GM23338 (cell line): Measurements from ENCODE around the gene RPL31.

Experiments used
- CTCF ChIP-seq, 2 experiments: fragments of 200-600 bp in 1 of 2; sonication (generic) in 1 of 2; conservative IDR thresholded peaks; 2 replicates each; pipeline versions ENCODE4 v1.5.1 to v1.6.1; 2016 to 2017; ENCODE audit warnings: antibody characterized with exemption in 2 of 2, low read depth in 2 of 2, mild to moderate bottlenecking in 2 of 2, moderate library complexity in 1 of 2
- ETS1 ChIP-seq: IDR thresholded peaks from 2 replicates; pipeline ENCODE4 v1.6.1; 2016; ENCODE audit warnings: antibody characterized with exemption
- EZH2 ChIP-seq: fragments of 200-600 bp; sonication (generic); IDR thresholded peaks from one replicate; pipeline ENCODE4 v1.8.0; 2017; ENCODE audit warnings: antibody characterized with exemption, mild to moderate bottlenecking, low read depth; ENCODE audit not compliant: unreplicated experiment
- EZH2phosphoT487 ChIP-seq: fragments of 200-600 bp; sonication (generic); IDR thresholded peaks from one replicate; pipeline ENCODE4 v1.8.1; 2018; ENCODE audit warnings: antibody characterized with exemption; ENCODE audit not compliant: unreplicated experiment
- JUNB ChIP-seq: IDR thresholded peaks from one replicate; pipeline ENCODE4 v1.6.1; 2016; ENCODE audit warnings: antibody characterized with exemption; ENCODE audit not compliant: unreplicated experiment
- NANOG ChIP-seq: IDR thresholded peaks from 2 replicates; pipeline ENCODE4 v1.6.1; 2016; ENCODE audit warnings: antibody characterized with exemption, borderline replicate concordance
- POLR2AphosphoS5 ChIP-seq: IDR thresholded peaks from 2 replicates; pipeline ENCODE4 v1.6.1; 2016; ENCODE audit warnings: antibody characterized with exemption, low read depth
- REST ChIP-seq: IDR thresholded peaks from one replicate; pipeline ENCODE4 v1.6.1; 2018; ENCODE audit warnings: antibody characterized with exemption; ENCODE audit not compliant: unreplicated experiment
- ZNF114 ChIP-seq: fragments of 250-450 bp; sonication (Bioruptor Pico); IDR thresholded peaks from 2 replicates; pipeline ENCODE4 v1.5.0; 2020; ENCODE audit warnings: mild to moderate bottlenecking, moderate library complexity

GRCh38 chr2:101004620-101005325 lies 2.7 kb downstream of the RPL31 start:
- no peak for TF ChIP-seq EZH2phosphoT487
- no peak for TF ChIP-seq JUNB
- TF ChIP-seq CTCF (conservative IDR thresholded peaks at IDR 0.05; ENCODE audit: low read depth in 2 of 2), result no peak
- TF ChIP-seq ETS1, result no peak
- no peak; the same call in 1 of the 2 replicates for TF ChIP-seq POLR2AphosphoS5
- no peak for TF ChIP-seq REST
- TF ChIP-seq EZH2, result no peak
- no peak for TF ChIP-seq ZNF114 (CRISPR knock-in tag)
- no peak for TF ChIP-seq NANOG
